NCI-H82 treated with DMSO at 0.1 percent for 48 hours (cell line): ENCODE measurements around the gene HPS1.

Source experiments
- DNase-seq: peaks from one replicate; lab custom pipeline; 2025; ENCODE audit not compliant: unreplicated experiment; lab: John Stamatoyannopoulos, UW

HPS1 gene

DNA sequence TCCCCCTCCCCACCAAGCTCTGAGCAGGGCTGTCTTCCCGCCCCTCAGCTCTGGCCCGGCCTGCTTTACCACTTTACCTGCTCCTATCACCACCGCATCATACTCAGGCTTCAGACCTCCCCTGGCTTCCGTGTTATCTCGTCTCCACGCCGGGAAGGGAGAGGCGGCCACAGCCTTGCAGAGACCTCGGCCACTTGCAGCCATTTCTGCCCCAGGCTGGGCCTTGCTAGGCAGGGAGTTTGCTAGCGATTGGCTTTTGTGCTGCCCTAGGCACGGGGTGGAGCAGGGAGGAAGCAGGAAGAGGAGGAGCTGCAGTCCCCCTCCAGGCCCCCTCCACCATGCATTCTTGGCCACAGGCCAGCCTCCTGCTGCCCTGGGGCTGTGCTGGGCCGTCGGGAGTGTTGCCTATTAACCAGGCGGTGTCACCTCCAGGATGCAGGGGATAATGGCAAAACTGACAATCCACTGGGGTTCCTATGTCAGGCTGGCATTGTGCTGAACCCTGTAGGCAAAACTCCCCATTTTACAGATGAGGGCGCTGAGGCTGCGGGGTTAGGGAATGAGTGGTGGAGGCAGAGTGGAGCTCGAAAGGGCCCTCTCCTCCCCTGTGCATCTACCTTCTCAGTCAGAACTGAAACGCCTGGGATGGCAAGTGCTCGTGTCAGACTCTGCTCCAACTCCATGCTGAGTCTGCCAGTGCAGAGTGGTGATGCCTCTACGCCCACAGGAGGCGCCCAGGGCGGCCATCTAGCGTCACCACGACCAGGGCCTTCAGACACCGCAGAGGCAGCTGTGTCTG lies 31.6 kb downstream of the HPS1 start, which contains the start of gene PYROXD2:
TSS of gene PYROXD2 (minus strand) at position 251 of the 799 bp plus-strand sequence. CDS start at position 204, 47 bp downstream.
- DNase-seq, result peak; percentile 70

- DNase-seq, result no peak
Observed at GRCh38 chr10:98414578-98414931, 32.2 kb downstream of the HPS1 start.

GRCh38 chr10:98411768-98412167 lies 35.0 kb downstream of the HPS1 start:
- no peak for DNase-seq

- DNase-seq, result no peak
Observed at GRCh38 chr10:98411166-98411565, 35.6 kb downstream of the HPS1 start.

DNA sequence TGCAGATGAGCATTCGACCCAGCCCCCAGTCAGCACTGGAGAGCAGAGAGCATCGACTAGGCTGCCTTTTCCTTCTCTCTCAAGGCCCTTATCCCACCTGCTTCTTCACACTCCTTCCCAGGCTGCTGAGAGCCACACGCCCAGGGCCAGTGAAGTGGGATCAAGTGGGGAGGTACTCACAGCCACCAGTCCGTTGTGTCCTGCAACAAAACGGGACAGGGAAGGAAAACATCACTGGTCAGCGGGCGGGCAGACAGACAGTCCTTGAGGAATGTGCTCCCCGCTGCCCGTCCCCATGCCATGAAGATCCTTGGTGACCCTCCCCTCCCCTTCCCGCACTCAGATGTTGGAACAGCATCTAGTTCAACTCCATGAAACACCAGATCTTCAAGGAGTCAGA lies 36.0 kb downstream of the HPS1 start:
- no peak for DNase-seq

- DNase-seq, result no peak
Observed at GRCh38 chr10:98410135-98410743, 36.5 kb downstream of the HPS1 start.

GRCh38 chr10:98408799-98409198 lies 37.9 kb downstream of the HPS1 start:
- DNase-seq, result no peak

DNA sequence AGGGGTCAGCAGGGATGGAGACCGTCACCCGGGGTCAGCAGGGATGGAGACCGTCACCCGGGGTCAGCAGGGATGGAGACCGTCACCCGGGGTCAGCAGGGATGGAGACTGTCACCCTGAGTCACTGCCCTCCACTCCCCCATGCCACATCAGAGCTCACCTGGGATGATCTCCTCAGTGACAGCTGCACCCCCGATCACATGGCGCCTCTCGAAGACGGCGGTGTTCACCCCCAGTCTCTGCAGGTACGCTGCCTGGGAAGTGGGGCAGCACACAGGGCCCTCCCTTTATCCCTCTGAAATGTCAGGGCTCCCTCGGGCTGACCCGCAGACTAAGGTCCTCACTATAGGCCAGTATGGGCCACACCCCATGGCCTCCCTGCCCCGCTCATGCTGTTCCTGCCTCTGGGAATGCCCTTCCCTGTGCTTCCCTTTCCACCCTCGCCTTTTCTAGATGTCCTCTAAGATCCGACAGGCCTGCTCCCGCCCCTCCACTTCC lies 38.9 kb downstream of the HPS1 start:
- DNase-seq, result no peak

- DNase-seq, result no peak
Observed at GRCh38 chr10:98407017-98407743, 39.6 kb downstream of the HPS1 start.

GRCh38 chr10:98405422-98405821 lies 41.3 kb downstream of the HPS1 start:
- no peak for DNase-seq

DNA sequence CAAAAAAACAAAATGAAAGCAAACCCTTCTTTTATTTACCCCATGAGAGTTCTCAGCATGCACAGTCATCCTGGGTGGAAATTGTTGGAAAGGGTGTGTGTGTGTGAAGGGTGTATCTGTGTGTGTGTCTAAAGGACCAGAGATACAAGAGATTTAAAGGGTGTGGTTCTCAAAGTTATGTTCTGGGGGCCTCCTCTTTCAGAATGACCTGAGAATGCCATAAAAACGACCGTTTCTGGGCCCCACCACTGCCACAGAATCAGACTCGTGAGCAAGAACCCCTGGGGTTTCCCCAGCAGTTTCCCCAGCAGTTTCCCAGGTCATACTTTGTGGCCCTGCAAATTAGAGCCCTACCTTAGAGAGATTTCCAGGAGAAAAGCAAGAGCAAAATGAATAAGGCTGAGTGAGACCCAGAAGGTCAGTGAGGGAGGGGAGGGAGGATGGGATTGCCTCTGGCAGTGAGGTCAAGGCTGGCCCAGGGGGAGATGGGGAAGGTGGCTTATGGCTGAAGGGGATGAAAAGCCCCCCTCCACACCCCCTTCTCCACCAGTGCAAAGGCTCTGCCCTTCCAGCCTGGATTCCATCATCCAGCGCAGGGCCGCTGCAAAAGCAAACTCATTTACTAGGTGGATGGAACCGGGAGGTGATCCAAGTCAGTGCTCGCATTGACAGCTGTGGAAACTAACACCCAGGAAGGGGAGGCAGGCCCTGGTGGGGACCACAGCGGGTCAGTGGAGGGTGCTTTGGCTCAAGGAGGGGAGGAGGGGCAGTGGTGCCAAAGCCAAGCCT lies 42.0 kb downstream of the HPS1 start:
- no peak for DNase-seq

- DNase-seq, result no peak
Observed at GRCh38 chr10:98403812-98404504, 42.8 kb downstream of the HPS1 start.

DNA sequence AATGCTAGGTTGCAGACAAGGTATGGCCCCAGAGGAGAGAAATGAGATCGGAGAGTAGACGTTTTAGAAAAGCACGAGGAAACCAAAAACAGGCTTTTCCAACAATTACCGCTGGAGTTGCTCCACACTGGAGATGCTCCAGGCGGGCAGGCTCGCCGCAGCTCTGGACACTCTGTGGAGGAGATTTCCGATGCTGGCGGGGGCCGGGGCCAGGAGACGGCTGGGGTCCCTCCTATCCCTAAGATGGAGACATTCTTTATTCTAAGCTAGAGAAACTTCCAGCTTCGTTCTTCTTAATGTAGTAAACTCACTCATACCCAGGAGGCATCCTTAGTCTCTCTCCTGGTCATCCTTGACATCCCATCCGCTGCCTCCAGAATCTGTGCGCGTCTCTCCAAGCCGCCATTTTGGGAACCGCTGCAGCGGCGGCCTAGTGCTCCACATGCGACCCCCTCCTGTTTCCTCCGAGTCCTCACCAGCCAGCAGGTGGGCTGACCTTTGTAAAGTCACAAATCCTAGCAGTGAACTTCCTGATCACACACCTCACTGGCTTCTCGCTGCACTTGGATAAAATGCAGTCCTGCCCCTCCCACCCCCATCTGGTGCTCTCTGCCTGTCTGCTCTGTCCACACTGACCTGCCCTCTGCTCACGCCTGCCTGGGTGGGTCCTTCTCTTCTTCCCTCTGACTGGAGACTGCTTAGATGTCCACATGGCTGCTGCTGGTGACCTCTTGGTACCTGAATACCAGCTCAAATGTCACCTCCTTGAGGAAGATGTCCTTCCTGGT lies 43.6 kb downstream of the HPS1 start:
- DNase-seq, result no peak

- no peak for DNase-seq
Observed at GRCh38 chr10:98402478-98402877, 44.3 kb downstream of the HPS1 start.

DNA sequence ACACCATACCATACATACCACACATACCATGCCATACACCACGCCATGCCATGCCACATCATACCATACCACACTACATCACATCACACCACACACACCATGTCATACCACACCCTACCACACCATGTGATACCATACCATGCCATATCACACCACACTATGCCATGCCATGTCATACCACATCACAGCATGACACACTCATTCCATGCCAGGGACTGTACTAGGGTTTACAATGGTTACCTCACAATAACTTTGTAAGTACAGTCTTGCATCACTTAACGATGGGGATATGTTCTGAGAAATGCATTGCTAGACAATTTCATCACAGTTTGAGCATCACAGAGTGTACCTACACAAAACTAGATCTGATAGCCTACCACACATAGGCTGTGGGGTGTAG lies 46.3 kb downstream of the HPS1 start:
- no peak for DNase-seq

DNA sequence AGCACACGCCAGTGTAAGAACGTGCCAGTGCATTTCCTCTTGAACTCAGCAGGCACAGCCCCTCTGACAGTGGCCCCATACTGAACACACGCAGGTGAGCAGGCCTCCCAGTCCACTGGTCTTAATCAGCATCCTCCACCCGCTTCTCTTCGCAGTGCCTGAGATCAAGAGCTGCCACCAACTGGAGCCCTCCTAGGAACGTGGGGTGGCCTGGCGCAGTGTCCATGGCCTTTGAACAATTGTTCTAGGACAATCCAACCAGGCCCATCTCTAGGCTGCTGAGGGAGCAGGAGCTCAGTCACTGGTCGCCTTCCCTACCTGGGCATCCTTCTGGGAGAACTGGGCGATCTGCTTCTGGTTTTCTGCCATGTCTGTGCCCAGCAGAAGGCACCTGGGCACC lies 47.0 kb downstream of the HPS1 start:
- DNase-seq, result no peak

- DNase-seq, result no peak
Observed at GRCh38 chr10:98397089-98397600, 49.6 kb downstream of the HPS1 start.

GRCh38 chr10:98396096-98397063 lies 50.4 kb downstream of the HPS1 start:
- DNase-seq, result no peak
